Measurements from ENCODE around the gene MAPRE2. TPM values are rescaled to one million over a fixed set of nuclear protein-coding genes. Genes with fewer than 3 reads are reported as not detected.
A peak's percentile ranks its signal among the peaks of the same experiment; 100 is the strongest.
"Not testable (repeated sequence)": the region's sequence is repeated elsewhere in the genome, so short reads cannot be mapped to it uniquely, and the experiment has no call there.

MAPRE2 gene
- total RNA-seq, 2 donors from 2014 or later, result 32.8 to 44.4 TPM

DNA sequence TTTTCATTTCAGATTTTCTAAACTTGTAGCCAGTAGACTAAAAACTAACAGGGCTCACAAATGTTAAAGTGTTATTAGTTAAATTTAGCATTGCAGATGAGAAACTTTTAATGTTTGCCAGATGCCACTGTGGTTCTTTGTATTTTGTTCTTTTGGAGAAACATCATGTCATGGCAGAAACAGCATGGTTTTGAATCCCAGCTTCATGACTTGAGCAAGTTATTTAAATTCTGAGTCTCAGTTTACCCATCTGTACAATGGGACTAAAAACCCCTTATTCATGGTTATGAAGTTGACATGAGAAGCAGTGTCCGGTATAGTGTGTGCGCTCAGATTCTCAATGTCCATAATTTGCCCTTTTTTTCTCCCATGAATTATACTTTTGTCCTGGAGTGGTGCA, 56.5 kb downstream of the MAPRE2 start:
- no peaks in the 10 kb centered on the region for H3K9me3 Mint-ChIP-seq
- H3K27ac Mint-ChIP-seq, result no peak overlapping the region
- no peak for ATAC-seq
- H3K4me1 Mint-ChIP-seq (ENCODE audit: low read depth in 2 of 2), result peaks cover 16 to 29% of the 10 kb centered on the region in 2 donors
- DNase-seq (ENCODE audit: low spot score), result no peak
- no peak overlapping the region for H3K4me3 Mint-ChIP-seq
- H3K27me3 Mint-ChIP-seq, result no peaks in the 10 kb centered on the region
- H3K36me3 Mint-ChIP-seq, result peaks cover 9% of the 10 kb centered on the region

DNA sequence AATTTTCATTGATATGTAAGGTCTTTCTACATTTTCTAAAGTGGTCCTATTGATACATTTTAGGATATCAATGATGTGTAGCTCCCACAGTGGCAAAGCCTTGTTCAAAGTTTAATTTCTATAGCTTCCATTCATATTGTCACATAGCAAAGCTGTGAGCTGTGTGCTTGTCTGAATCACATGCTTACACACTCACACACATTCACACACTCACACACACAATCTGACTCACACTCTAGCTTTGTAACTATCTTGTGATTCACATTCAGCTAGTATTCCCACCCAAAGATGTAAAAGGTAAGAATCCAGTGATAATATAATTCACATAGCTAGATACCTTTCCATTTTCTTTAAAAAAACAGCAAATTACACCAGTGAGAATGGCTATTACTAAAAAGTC, 58.7 kb downstream of the MAPRE2 start:
- DNase-seq (ENCODE audit: low spot score) (no peak), ATAC-seq (no peak)
- H3K9me3 Mint-ChIP-seq, result no peaks in the 10 kb centered on the region
- no peaks in the 10 kb centered on the region for H3K27me3 Mint-ChIP-seq
- peaks cover 9% of the 10 kb centered on the region for H3K36me3 Mint-ChIP-seq
- H3K27ac Mint-ChIP-seq, result no peak overlapping the region
- H3K4me1 Mint-ChIP-seq (ENCODE audit: low read depth in 2 of 2), result peaks cover 16 to 22% of the 10 kb centered on the region in 2 donors
- H3K4me3 Mint-ChIP-seq, result no peak overlapping the region

DNA sequence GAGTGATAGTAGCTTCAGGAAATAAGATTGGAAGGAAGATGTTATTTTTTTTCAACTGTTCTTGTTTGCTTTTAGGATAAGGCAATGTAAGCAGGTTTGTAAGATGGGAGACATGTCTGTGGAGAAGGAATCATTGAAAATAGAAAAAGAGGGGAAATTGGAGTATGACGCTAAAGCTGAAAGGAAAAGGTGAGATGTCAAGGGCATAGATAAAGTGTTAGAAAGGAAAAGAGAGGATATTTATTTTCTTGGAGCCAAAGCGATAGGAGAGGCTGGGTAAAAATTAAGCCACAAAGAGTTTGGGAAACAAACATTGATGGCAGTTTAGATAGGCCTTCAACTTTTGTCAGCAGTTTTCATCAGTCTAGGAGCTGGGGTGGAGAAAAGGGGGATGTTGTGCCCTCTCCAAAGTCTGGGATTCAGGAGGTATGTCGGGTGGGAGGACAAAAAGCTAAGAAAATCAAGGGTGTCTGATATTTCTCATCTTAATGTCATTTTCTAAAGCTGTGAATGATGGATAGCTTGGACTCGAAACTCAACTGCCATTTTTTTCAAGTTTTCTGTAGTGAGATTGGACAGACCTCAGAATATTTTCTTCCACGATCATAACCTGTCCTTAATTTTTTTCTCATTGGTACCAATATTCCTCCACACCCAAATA, 63.3 kb downstream of the MAPRE2 start:
- no peak overlapping the region for H3K4me3 Mint-ChIP-seq
- no peak for DNase-seq (ENCODE audit: low spot score)

DNA sequence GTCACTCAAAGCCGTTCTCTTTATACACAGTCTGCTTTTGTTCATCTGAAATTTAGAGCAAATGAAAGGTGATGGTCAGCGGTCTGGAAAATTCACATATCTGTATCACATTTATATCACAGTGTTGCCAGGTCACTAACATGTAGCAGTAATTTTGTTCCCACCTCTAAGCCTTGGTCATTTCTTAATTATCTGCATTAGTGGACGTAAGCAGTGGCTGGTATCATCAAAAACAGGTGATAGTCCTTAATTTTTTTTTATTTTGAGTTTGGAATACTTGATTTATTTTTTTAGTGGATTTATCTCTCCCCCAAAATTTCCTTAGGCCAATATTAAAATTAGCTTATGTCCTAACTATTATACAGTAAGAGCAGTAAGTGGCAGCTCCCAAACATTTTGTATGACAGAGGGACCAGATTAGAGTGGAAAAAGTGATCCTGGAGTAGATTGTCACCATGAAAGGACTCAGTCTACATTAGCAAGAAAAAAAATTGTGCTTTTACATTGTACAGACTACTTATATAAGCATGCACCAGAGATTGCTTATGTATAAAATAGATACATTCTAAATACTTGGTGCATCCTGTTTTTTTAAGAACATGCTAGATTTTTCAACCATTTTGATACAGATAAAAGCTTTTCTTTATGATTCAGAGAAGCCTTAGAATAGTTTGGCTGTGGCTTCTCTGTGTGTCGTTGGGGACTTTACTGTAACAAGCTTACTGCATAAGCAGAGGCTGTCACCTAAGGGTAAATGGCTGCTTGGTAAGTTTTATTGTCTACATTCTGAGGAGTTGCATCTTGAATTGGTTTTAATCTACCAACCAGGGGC, 65.0 kb downstream of the MAPRE2 start:
- peak in 1 of 2 donors; percentile 60 for ATAC-seq

More for the DNA sequence above, 63.3 kb downstream of the MAPRE2 start:
- Mint-ChIP-seq H3K36me3 (peaks cover 14% of the 10 kb centered on the region), H3K9me3 (no peaks in the 10 kb centered on the region), H3K27ac (no peak overlapping the region), H3K4me1 (ENCODE audit: low read depth in 2 of 2) (peaks cover 31 to 47% of the 10 kb centered on the region in 2 donors), H3K27me3 (no peaks in the 10 kb centered on the region)
- no peak for ATAC-seq

DNA sequence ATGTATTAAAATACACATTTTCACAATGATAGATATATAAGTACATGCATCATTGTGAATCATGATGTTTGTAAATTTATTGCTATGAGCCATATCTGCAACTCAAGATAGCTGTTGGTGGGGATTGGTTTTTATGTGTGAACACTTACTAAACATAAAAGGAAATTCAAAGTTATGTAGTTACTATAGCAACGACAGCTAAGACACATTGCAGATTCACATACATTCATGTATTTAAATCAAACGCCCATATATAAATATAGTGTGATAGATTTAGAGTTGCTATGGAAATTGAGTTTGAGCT, 65.6 kb downstream of the MAPRE2 start:
- no peaks in the 10 kb centered on the region for H3K27me3 Mint-ChIP-seq
- H3K36me3 Mint-ChIP-seq, result peaks cover 10% of the 10 kb centered on the region
- ATAC-seq (peak; percentile 68 to 70), DNase-seq (ENCODE audit: low spot score) (no peak)
- no peak overlapping the region for H3K4me3 Mint-ChIP-seq
- H3K27ac Mint-ChIP-seq, result peak overlapping the region; percentile 51 to 65
- no peaks in the 10 kb centered on the region for H3K9me3 Mint-ChIP-seq
- peaks cover 40 to 59% of the 10 kb centered on the region in 2 donors for H3K4me1 Mint-ChIP-seq (ENCODE audit: low read depth in 2 of 2)

More for the DNA sequence above, 65.0 kb downstream of the MAPRE2 start:
- H3K36me3 Mint-ChIP-seq, result peaks cover 14% of the 10 kb centered on the region
- peak overlapping the region; percentile 51 to 65 for H3K27ac Mint-ChIP-seq
- H3K27me3 Mint-ChIP-seq, result no peaks in the 10 kb centered on the region
- H3K4me1 Mint-ChIP-seq (ENCODE audit: low read depth in 2 of 2), result peaks cover 42 to 62% of the 10 kb centered on the region in 2 donors
- no peak for DNase-seq (ENCODE audit: low spot score)
- H3K4me3 Mint-ChIP-seq, result no peak overlapping the region
- no peaks in the 10 kb centered on the region for H3K9me3 Mint-ChIP-seq

DNA sequence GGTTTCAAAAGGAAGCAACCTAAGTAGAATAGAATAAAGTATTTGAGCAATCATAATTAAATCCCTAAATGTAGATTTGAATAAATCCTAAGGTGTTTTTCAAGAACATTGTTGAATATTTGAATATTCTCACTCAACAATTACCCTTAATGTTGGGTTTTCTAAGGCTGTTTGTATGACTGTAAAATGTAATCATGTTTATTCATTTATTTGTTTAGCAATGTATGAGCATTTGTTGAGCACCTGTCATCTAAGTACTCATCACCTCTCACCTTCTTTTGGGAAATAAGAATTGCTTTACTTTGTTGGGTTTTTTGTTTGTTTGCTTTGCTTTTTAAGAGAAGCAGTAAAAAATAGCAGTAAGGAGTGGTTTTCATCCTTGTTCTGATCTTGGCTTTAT, 66.0 kb downstream of the MAPRE2 start:
- Mint-ChIP-seq H3K36me3 (peaks cover 6% of the 10 kb centered on the region), H3K4me1 (ENCODE audit: low read depth in 2 of 2) (peaks cover 39 to 58% of the 10 kb centered on the region in 2 donors)

DNA sequence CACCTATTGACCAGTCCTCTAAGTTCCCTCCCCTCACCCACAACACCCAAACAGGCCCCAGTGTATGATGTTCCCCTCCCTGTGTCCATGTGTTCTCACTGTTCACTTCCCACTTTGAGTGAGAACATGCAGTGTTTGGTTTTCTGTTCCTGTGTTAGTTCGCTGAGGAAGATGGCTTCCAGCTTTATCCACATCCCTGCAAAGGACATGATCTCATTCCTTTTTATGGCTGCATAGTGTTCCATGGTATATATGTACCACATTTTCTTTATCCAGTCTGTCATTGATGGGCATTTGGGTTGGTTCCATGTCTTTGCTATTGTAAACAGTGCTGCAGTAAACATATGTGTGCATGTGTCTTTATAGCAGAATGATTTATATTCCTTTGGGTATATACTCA, 66.9 kb downstream of the MAPRE2 start:
- not testable (repeated sequence) for H3K36me3 Mint-ChIP-seq; H3K27me3 Mint-ChIP-seq; DNase-seq (ENCODE audit: low spot score); H3K4me3 Mint-ChIP-seq; ATAC-seq; H3K9me3 Mint-ChIP-seq
- Mint-ChIP-seq H3K27ac (peak overlapping the region; percentile 63 to 65), H3K4me1 (ENCODE audit: low read depth in 2 of 2) (peaks cover 42 to 58% of the 10 kb centered on the region in 2 donors)

More for the DNA sequence above, 66.0 kb downstream of the MAPRE2 start:
- Mint-ChIP-seq H3K4me3 (no peak overlapping the region), H3K9me3 (no peaks in the 10 kb centered on the region), H3K27me3 (no peaks in the 10 kb centered on the region), H3K27ac (peak overlapping the region; percentile 63 to 65)
- DNase-seq (ENCODE audit: low spot score), result no peak
- ATAC-seq, result no peak

DNA sequence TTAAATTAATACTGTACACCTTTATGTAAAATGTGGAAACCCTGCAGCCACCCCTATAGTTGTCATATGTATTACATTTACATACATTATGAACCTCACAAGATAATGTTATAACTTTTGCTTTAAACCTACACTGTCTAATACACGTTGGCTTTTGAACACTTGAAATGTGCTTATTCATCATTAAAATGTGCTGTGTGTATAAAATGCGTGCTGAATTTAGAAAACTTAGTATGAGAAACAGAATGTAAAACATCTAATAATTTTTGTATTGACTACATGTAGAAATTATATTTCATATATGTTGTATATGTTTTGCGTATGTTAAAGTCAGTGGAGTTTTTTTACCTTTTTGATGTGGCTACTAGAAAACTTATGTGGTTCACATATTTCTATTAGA, 68.8 kb downstream of the MAPRE2 start:
- Mint-ChIP-seq H3K36me3 (peaks cover 5% of the 10 kb centered on the region), H3K27me3 (no peaks in the 10 kb centered on the region), H3K27ac (no peak overlapping the region), H3K4me3 (no peak overlapping the region), H3K9me3 (no peaks in the 10 kb centered on the region), H3K4me1 (ENCODE audit: low read depth in 2 of 2) (peaks cover 48 to 61% of the 10 kb centered on the region in 2 donors)
- DNase-seq (ENCODE audit: low spot score) (no peak), ATAC-seq (no peak)

DNA sequence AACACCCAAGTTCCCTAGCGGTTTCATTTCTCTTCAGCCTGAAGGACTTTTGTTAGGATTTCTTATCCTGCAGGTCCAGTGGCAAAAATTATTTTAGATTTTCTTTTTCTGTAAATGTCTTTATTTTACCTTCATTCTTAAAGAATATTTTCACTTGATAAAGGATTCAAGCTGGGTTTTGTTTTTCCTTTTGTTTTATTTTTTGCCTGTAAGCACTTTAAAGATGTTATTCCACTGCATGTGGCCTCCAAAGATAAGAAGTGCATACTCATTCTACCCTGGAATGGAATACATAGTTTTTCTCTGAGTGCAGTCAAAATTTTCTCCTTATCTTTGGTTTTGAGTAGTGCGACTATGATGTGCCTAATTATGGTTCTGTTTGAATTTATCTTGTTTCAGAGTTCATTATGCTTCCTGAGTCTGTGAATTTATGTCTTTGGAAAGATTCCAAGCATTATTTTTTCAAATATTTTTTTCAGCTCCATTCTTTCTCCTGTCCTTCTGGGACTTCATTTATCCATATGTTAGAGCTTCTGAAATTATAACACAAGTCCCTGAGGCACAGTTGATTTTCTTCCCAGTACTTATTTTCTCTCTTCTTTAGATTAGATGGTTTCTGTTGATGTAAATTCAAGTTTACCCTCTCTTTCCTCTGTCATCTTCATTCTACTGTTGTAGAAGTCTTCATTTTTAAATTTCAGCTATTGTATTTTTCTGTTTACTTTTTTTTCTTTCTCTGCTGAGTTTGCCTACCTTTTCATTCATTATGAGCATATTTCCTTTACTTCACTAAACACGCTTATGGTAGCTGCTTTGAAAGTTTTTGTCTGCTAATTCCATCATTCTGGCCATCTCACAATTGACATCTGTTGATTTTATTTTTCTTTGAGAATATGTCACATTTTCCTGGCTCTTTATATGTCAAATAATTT, 69.6 kb downstream of the MAPRE2 start:
- DNase-seq (ENCODE audit: low spot score), result no peak
- H3K4me3 Mint-ChIP-seq, result no peak overlapping the region
- no peaks in the 10 kb centered on the region for H3K27me3 Mint-ChIP-seq
- no peaks in the 10 kb centered on the region for H3K9me3 Mint-ChIP-seq
- peaks cover 52 to 58% of the 10 kb centered on the region in 2 donors for H3K4me1 Mint-ChIP-seq (ENCODE audit: low read depth in 2 of 2)
- no peak for ATAC-seq
- H3K36me3 Mint-ChIP-seq, result peaks cover 5% of the 10 kb centered on the region
- peak overlapping the region in 1 of 2 donors; percentile 67 for H3K27ac Mint-ChIP-seq

DNA sequence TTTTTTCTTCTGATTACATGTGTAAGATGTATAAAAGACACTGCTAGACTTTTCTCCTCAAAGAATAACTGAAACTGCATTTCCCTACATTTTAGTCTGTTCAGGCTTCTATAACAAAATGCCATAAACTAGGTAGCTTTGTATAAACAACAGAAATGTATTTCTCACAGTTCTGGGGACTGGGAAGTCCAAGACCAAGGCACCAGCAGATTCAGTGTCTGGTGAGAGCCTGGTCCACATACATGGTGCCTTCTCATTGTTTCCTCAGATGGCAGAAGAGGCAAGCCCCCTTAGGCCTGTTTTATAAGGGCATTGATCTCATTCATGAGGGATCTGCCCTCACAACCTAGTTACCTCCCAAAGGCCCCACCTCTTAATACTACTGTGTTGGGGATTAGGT, 71.5 kb downstream of the MAPRE2 start:
- Mint-ChIP-seq H3K27ac (peak overlapping the region in 1 of 2 donors; percentile 78), H3K27me3 (no peaks in the 10 kb centered on the region), H3K4me3 (no peak overlapping the region), H3K4me1 (ENCODE audit: low read depth in 2 of 2) (peaks cover 57% of the 10 kb centered on the region in 2 donors), H3K36me3 (peaks cover 5% of the 10 kb centered on the region), H3K9me3 (no peaks in the 10 kb centered on the region)
- DNase-seq (ENCODE audit: low spot score) (no peak), ATAC-seq (no peak)

DNA sequence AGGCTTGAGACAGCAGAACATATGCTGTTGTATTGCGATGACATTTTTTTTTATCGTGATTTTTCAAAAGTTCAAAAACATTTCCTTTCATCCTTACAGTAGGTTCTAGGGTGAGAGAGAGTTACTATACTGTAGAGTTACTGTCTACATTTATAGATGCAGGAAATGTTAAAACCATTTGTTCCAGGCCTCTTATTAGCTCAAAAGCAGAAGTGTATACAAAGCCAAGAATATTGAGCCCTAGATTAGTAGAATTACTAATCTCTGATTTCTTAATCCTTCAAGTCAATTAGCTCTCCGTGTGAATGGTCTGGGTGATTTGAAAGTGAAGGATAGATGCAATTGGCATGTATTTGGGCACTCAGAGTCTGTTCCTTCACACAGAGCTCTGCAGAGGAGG, 73.1 kb downstream of the MAPRE2 start:
- no peak for DNase-seq (ENCODE audit: low spot score)
- Mint-ChIP-seq H3K4me1 (ENCODE audit: low read depth in 2 of 2) (peaks cover 54 to 55% of the 10 kb centered on the region in 2 donors), H3K27me3 (no peaks in the 10 kb centered on the region), H3K36me3 (no peaks in the 10 kb centered on the region), H3K9me3 (no peaks in the 10 kb centered on the region), H3K4me3 (no peak overlapping the region), H3K27ac (peak overlapping the region in 1 of 2 donors; percentile 6)
- no peak for ATAC-seq

DNA sequence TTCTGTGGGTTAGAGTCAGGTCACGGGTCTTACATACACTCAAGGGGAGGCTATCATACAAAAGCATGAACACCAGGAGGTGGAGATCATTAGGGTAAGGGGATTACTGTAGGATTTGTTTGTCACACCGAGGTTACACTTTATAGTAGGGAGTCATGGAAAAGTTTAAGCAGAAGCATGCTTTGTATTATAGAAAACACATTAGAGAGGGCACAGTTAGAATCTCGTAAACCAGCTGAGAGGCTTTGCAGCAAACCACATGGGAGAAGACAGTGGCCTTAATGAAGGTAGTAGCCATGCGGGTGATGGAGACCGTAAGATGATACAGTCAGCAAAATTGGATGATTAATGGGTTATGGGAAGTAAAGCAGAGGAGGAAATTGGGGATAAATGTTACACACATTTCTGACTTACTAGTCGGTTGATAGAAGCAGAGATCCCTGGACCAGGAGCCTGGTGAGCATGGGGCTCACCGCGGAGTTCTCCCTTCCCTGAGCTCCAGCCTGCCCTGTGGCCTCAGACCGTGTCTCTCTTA, 75.6 kb downstream of the MAPRE2 start:
- Mint-ChIP-seq H3K27ac (no peak overlapping the region), H3K9me3 (no peaks in the 10 kb centered on the region), H3K27me3 (no peaks in the 10 kb centered on the region), H3K4me1 (ENCODE audit: low read depth in 2 of 2) (peaks cover 45 to 60% of the 10 kb centered on the region in 2 donors), H3K36me3 (no peaks in the 10 kb centered on the region), H3K4me3 (no peak overlapping the region)
- ATAC-seq, result no peak
- no peak for DNase-seq (ENCODE audit: low spot score)

DNA sequence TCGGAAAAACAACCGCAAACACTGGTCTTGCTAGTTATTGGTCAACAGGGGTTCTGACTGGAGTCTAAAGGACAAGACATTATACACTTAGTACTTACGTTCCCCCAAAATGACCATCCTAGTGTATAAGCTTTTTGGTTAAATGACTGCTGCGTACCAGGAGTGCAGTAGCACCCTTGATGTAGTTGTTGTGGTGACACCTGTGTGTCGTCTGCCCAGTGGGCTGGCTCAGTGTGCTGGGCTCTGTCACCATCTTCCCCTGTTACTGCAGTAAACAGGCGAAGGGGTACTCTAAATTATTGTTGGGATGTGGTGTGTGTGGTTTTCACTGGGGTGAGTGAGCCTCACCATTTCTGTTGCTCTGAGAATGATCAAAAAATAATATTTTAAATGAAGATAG, 76.2 kb downstream of the MAPRE2 start:
- ATAC-seq, result no peak
- H3K36me3 Mint-ChIP-seq, result no peaks in the 10 kb centered on the region
- H3K27ac Mint-ChIP-seq, result peak overlapping the region in 1 of 2 donors; percentile 74
- no peaks in the 10 kb centered on the region for H3K9me3 Mint-ChIP-seq
- peaks cover 47 to 63% of the 10 kb centered on the region in 2 donors for H3K4me1 Mint-ChIP-seq (ENCODE audit: low read depth in 2 of 2)
- H3K4me3 Mint-ChIP-seq, result no peak overlapping the region
- no peak for DNase-seq (ENCODE audit: low spot score)
- no peaks in the 10 kb centered on the region for H3K27me3 Mint-ChIP-seq
